HCT116 (cell line): Measurements from ENCODE around the gene MED25. TPM values are rescaled to one million over a fixed set of nuclear protein-coding genes. Genes with fewer than 3 reads are reported as not detected.

Experiments used
- ATAC-seq: fragments of 200-7000 bp; cut with Tn5 transposase; 2 replicates; pipeline ENCODE4 v1.9.1; 2020; ENCODE audit warnings: mild to moderate bottlenecking, moderate library complexity
- BruUV-seq: library from RNA; stranded (reverse); fragments of 400-500 nt; replicated peaks from 2 replicates; lab custom pipeline; 2021; lab: Mats Ljungman, UMichigan
- CTCF ChIA-PET: fragments of 300-600 bp; sonication (Branson Sonifier 250); formaldehyde crosslinking; loops from one replicate; lab custom pipeline; 2021; ENCODE audit warnings: antibody characterized with exemption; lab: Charles Lee
- POLR2A ChIA-PET: fragments of 300-600, 350-600 bp; sonication (Branson Sonifier 250); formaldehyde crosslinking; loops from one replicate; lab custom pipeline; 2021; ENCODE audit warnings: antibody characterized with exemption; lab: Charles Lee
- RAD21 ChIA-PET, 2 experiments: fragments of 300-600 bp; sonication (Branson Sonifier 250); formaldehyde crosslinking; loops; one replicate each; lab custom pipeline; 2023; ENCODE audit warnings: low total read pairs in 2 of 2; ENCODE audit not compliant: uncharacterized antibody in 2 of 2, unreplicated experiment in 2 of 2, low non-redundant PET in 1 of 2; lab: Charles Lee
- DNase-seq: peaks from one replicate; pipeline ENCODE4 v3.0.0-alpha.2; 2010; ENCODE audit warnings: low read depth, low spot score
- H2AFZ ChIP-seq: fragments of 200-600 bp; shearing (Covaris generic), sonication (generic); 2 replicates; pipeline ENCODE4 v1.6.1; 2017; ENCODE audit warnings: low read depth, mixed run types, mixed read lengths, antibody characterized with exemption, low read length; ENCODE audit not compliant: poor library complexity, severe bottlenecking
- H3K27ac ChIP-seq: 2 replicates; pipeline ENCODE4 v1.5.1; 2012; ENCODE audit warnings: low read depth, low read length
- H3K27me3 ChIP-seq: fragments of 200-600 bp; sonication (generic); 2 replicates; pipeline ENCODE4 v1.6.1; 2016; ENCODE audit warnings: mixed run types, low read length, mixed read lengths; ENCODE audit not compliant: insufficient read depth
- H3K36me3 ChIP-seq, 2 experiments: fragments of 200-500 bp in 1 of 2; fragments of 200-600 bp in 1 of 2; sonication (Bioruptor generic) in 1 of 2; sonication (generic) in 1 of 2; 2 replicates each; pipeline versions ENCODE4 v1.5.1 to v1.6.1; 2014 to 2016; ENCODE audit warnings: low read length in 2 of 2, inconsistent platforms in 1 of 2, mixed read lengths in 1 of 2, mixed run types in 1 of 2; ENCODE audit not compliant: insufficient read depth in 2 of 2, control insufficient read depth in 1 of 2
- H3K4me1 ChIP-seq, 2 experiments: fragments of 200-600 bp in 1 of 2; sonication (generic) in 1 of 2; 2 replicates each; pipeline versions ENCODE4 v1.5.1 to v1.6.1; 2012 to 2017; ENCODE audit warnings: low read length in 2 of 2, inconsistent platforms in 1 of 2, mild to moderate bottlenecking in 1 of 2, mixed read lengths in 1 of 2, mixed run types in 1 of 2, moderate library complexity in 1 of 2; ENCODE audit not compliant: insufficient read depth in 2 of 2, control insufficient read depth in 1 of 2
- H3K4me2 ChIP-seq: fragments of 200-600 bp; sonication (generic); 2 replicates; pipeline ENCODE4 v1.6.1; 2017; ENCODE audit warnings: mixed run types, low read length, mixed read lengths
- H3K4me3 ChIP-seq, 2 experiments: fragments of 200-600 bp in 1 of 2; sonication (generic) in 1 of 2; replicated peaks in 1 of 2; 2 replicates each; pipeline ENCODE4 v1.5.1; 2011 to 2016; ENCODE audit warnings: low read length in 2 of 2, control low read depth in 1 of 2, low read depth in 1 of 2, mild to moderate bottlenecking in 1 of 2, mixed read lengths in 1 of 2, mixed run types in 1 of 2
- H3K79me2 ChIP-seq: fragments of 200-600 bp; sonication (generic); 2 replicates; pipeline ENCODE4 v1.6.1; 2017; ENCODE audit warnings: mild to moderate bottlenecking, mixed run types, low read length, moderate library complexity, mixed read lengths; ENCODE audit not compliant: insufficient read depth
- H3K9ac ChIP-seq: fragments of 200-600 bp; sonication (generic); 2 replicates; pipeline ENCODE4 v1.6.1; 2016; ENCODE audit warnings: low read length, mixed read lengths
- H3K9me2 ChIP-seq: fragments of 200-600 bp; sonication (generic), shearing (Covaris generic); 2 replicates; pipeline ENCODE4 v1.6.1; 2017; ENCODE audit warnings: mixed run types, mild to moderate bottlenecking, moderate library complexity; ENCODE audit not compliant: insufficient read depth
- H3K9me3 ChIP-seq, 2 experiments: fragments of 200-500 bp in 1 of 2; fragments of 200-600 bp in 1 of 2; sonication (Bioruptor generic) in 1 of 2; sonication (generic) in 1 of 2; 2 replicates each; pipeline ENCODE4 v1.6.1; 2014 to 2017; ENCODE audit warnings: low read length in 2 of 2, mixed read lengths in 2 of 2, inconsistent platforms in 1 of 2, low read depth in 1 of 2, mild to moderate bottlenecking in 1 of 2, mixed run types in 1 of 2, moderate library complexity in 1 of 2; ENCODE audit not compliant: control insufficient read depth in 1 of 2, insufficient read depth in 1 of 2
- H4K20me1 ChIP-seq: fragments of 200-600 bp; sonication (generic), shearing (Covaris generic); 2 replicates; pipeline ENCODE4 v1.6.1; 2017; ENCODE audit warnings: mixed run types, mild to moderate bottlenecking, moderate library complexity; ENCODE audit not compliant: insufficient read depth
- CTCF ChIP-seq, 3 experiments: fragments of 200-600 bp in 1 of 3; sonication (generic) in 1 of 3; IDR thresholded peaks in 2 of 3; conservative IDR thresholded peaks in 1 of 3; 2 replicates each; pipeline ENCODE4 v1.5.1; 2012 to 2017; ENCODE audit warnings: low read depth in 2 of 3, low read length in 2 of 3, antibody characterized with exemption in 1 of 3, borderline replicate concordance in 1 of 3, control low read depth in 1 of 3, mild to moderate bottlenecking in 1 of 3, mixed read lengths in 1 of 3, mixed run types in 1 of 3, moderate library complexity in 1 of 3; ENCODE audit not compliant: insufficient read depth in 1 of 3
- EGR1 ChIP-seq: IDR thresholded peaks from 2 replicates; pipeline ENCODE4 v1.6.1; 2012; ENCODE audit warnings: low read depth
- ELF1 ChIP-seq: IDR thresholded peaks from 2 replicates; pipeline ENCODE4 v1.6.1; 2012; ENCODE audit warnings: low read depth, borderline replicate concordance
- JUND ChIP-seq: IDR thresholded peaks from 2 replicates; pipeline ENCODE4 v1.6.1; 2012
- POLR2A ChIP-seq: IDR thresholded peaks from 2 replicates; pipeline ENCODE4 v1.7.0; 2011; ENCODE audit warnings: borderline replicate concordance; ENCODE audit not compliant: insufficient read depth, insufficient read length; ENCODE audit errors: extremely low read depth
- REST ChIP-seq: IDR thresholded peaks from 2 replicates; pipeline ENCODE4 v1.6.1; 2012; ENCODE audit warnings: low read depth
- SIN3A ChIP-seq: IDR thresholded peaks from 2 replicates; pipeline ENCODE4 v1.6.1; 2012; ENCODE audit warnings: low read depth
- SRF ChIP-seq: IDR thresholded peaks from 2 replicates; pipeline ENCODE4 v1.6.1; 2012; ENCODE audit warnings: low read depth
- YY1 ChIP-seq: IDR thresholded peaks from 2 replicates; pipeline ENCODE4 v1.6.1; 2011; ENCODE audit warnings: low read length, low read depth, moderate library complexity, mild to moderate bottlenecking; ENCODE audit not compliant: insufficient replicate concordance; ENCODE audit errors: extremely low read depth
- ZNF274 ChIP-seq: fragments of 200-500 bp; sonication (Bioruptor generic); IDR thresholded peaks from 2 replicates; pipeline ENCODE4 v1.6.1; 2014; ENCODE audit warnings: mild to moderate bottlenecking, low read depth, low read length, inconsistent platforms
- intact Hi-C: fragments of 100-400 bp; cut with micrococcal nuclease; formaldehyde crosslinking; loops from 2 replicates; pipeline ENCODE4 v1.10.0; 2022
- total RNA-seq: library from RNA; stranded (reverse); gene quantifications from one replicate; pipeline ENCODE4 v1.2.1, GENCODE V29; 2021; ENCODE audit not compliant: unreplicated experiment

The MED25 gene
- total RNA-seq, 1 experiment from 2014 or later: 77.7 TPM

GRCh38 chr19:49812452-49812996 is 5.6 kb upstream of the MED25 start:
- Histone ChIP-seq H3K9me2 (no peaks in the 10 kb centered on the region), H2AFZ (peak overlapping the region; percentile 80), H4K20me1 (no peaks in the 10 kb centered on the region), H3K27me3 (no peaks in the 10 kb centered on the region), H3K4me1 (peaks cover 15 to 44% of the 10 kb centered on the region in 2 experiments), H3K4me3 (no peak overlapping the region), H3K36me3 (no peaks in the 10 kb centered on the region), H3K79me2 (no peaks in the 10 kb centered on the region), H3K27ac (peak overlapping the region; percentile 47; the same call in 1 of the 2 replicates), H3K9me3 (no peaks in the 10 kb centered on the region), H3K4me2 (no peak overlapping the region), H3K9ac (no peak overlapping the region)
- no peak for ATAC-seq
- TF ChIP-seq ELF1 (no peak), POLR2A (no peak), REST (no peak), YY1 (no peak), JUND (no peak), ZNF274 (no peak), EGR1 (no peak), SRF (no peak), CTCF (IDR thresholded peaks at IDR 0.05 in 2 of 3, conservative IDR thresholded peaks at IDR 0.05 in 1 of 3; ENCODE audit: borderline replicate concordance in 1 of 3, insufficient read depth in 1 of 3, low read depth in 2 of 3, low read length in 2 of 3) (no peak), SIN3A (no peak)
- no peak for DNase-seq
- intact Hi-C loops: no loop called here
- BruUV-seq: no TSS peak
- ChIA-PET POLR2A (no interaction called here), RAD21 (no interaction called here), CTCF (no interaction called here)
